Mesenchymal stem cell (in vitro differentiated cells and primary cell): ENCODE results near the gene GTPBP2.

ENCODE experiments used
- DNase-seq: peaks from one replicate; pipeline ENCODE4 v3.0.0-alpha.2; 2013
- H2AFZ ChIP-seq: one replicate; pipeline ENCODE4 v1.6.1; 2013; ENCODE audit warnings: low read depth, mild to moderate bottlenecking, control low read depth, inconsistent platforms, low read length, moderate library complexity
- H2AK5ac ChIP-seq: 2 replicates; pipeline ENCODE4 v1.6.1; 2013; ENCODE audit warnings: low read length, moderate library complexity, mild to moderate bottlenecking, inconsistent platforms; ENCODE audit not compliant: severe bottlenecking
- H2BK120ac ChIP-seq: one replicate; pipeline ENCODE4 v1.6.1; 2013; ENCODE audit warnings: low read depth, mild to moderate bottlenecking, inconsistent platforms, low read length, moderate library complexity
- H2BK12ac ChIP-seq, 2 experiments: one replicate each; pipeline ENCODE4 v1.6.1; 2013; ENCODE audit warnings: inconsistent platforms in 2 of 2, low read length in 2 of 2, mild to moderate bottlenecking in 2 of 2, moderate library complexity in 2 of 2, control low read depth in 1 of 2
- H2BK15ac ChIP-seq: one replicate; pipeline ENCODE4 v1.6.1; 2013; ENCODE audit warnings: mild to moderate bottlenecking, low read depth, inconsistent platforms; ENCODE audit not compliant: poor library complexity, severe bottlenecking
- H2BK5ac ChIP-seq: 2 replicates; pipeline ENCODE4 v1.6.1; 2013; ENCODE audit warnings: low read depth, mild to moderate bottlenecking, low read length, control low read depth, inconsistent platforms; ENCODE audit not compliant: poor library complexity, severe bottlenecking
- H3K14ac ChIP-seq, 2 experiments: one replicate each; pipeline ENCODE4 v1.6.1; 2013; ENCODE audit warnings: inconsistent platforms in 2 of 2, low read length in 2 of 2, control low read depth in 1 of 2, mild to moderate bottlenecking in 1 of 2, moderate library complexity in 1 of 2
- H3K18ac ChIP-seq, 2 experiments: one replicate each; pipeline ENCODE4 v1.6.1; 2013; ENCODE audit warnings: inconsistent platforms in 2 of 2, low read length in 2 of 2, control low read depth in 1 of 2, low read depth in 1 of 2, mild to moderate bottlenecking in 1 of 2
- H3K23ac ChIP-seq, 2 experiments: one replicate each; pipeline ENCODE4 v1.6.1; 2013; ENCODE audit warnings: inconsistent platforms in 2 of 2, low read length in 2 of 2, mild to moderate bottlenecking in 2 of 2, moderate library complexity in 2 of 2, control low read depth in 1 of 2
- H3K27ac ChIP-seq: 2 replicates; pipeline ENCODE4 v1.5.1; 2013; ENCODE audit warnings: mild to moderate bottlenecking, moderate library complexity, low read length, control low read depth, inconsistent platforms; ENCODE audit not compliant: poor library complexity, severe bottlenecking
- H3K27me3 ChIP-seq, 2 experiments: 2 replicates each; pipeline versions ENCODE4 v1.6.1 to v1.7.0; 2013; ENCODE audit warnings: low read length in 2 of 2, mild to moderate bottlenecking in 2 of 2, moderate library complexity in 2 of 2, control low read depth in 1 of 2, inconsistent platforms in 1 of 2; ENCODE audit not compliant: control insufficient read depth in 1 of 2, insufficient read depth in 1 of 2
- H3K36me3 ChIP-seq, 2 experiments: 2 replicates each; pipeline versions ENCODE4 v1.6.1 to v1.7.0; 2013; ENCODE audit warnings: low read length in 2 of 2, control low read depth in 1 of 2, inconsistent platforms in 1 of 2, low read depth in 1 of 2, mild to moderate bottlenecking in 1 of 2; ENCODE audit not compliant: insufficient read depth in 2 of 2, control insufficient read depth in 1 of 2
- H3K4ac ChIP-seq, 2 experiments: one replicate each; pipeline ENCODE4 v1.6.1; 2013; ENCODE audit warnings: inconsistent platforms in 2 of 2, low read length in 2 of 2, mild to moderate bottlenecking in 2 of 2, moderate library complexity in 2 of 2, control low read depth in 1 of 2, low read depth in 1 of 2
- H3K4me1 ChIP-seq: 2 replicates; pipeline ENCODE4 v1.6.1; 2013; ENCODE audit warnings: low read depth, low read length, control low read depth; ENCODE audit not compliant: control insufficient read depth, insufficient read depth
- H3K4me2 ChIP-seq: 2 replicates; pipeline ENCODE4 v1.6.1; 2013; ENCODE audit warnings: low read length, mild to moderate bottlenecking, inconsistent platforms; ENCODE audit not compliant: poor library complexity, severe bottlenecking
- H3K4me3 ChIP-seq, 2 experiments: 2 replicates each; pipeline versions ENCODE4 v1.5.1 to v1.7.0; 2013; ENCODE audit warnings: low read length in 2 of 2, mild to moderate bottlenecking in 2 of 2, control low read depth in 1 of 2, low read depth in 1 of 2; ENCODE audit not compliant: insufficient read depth in 1 of 2
- H3K79me1 ChIP-seq: replicated peaks from 2 replicates; pipeline ENCODE4 v1.6.1; 2013; ENCODE audit warnings: mild to moderate bottlenecking, control low read depth, low read length, inconsistent platforms; ENCODE audit not compliant: poor library complexity, severe bottlenecking
- H3K9ac ChIP-seq: 2 replicates; pipeline ENCODE4 v1.7.0; 2013; ENCODE audit warnings: mild to moderate bottlenecking, low read length, moderate library complexity
- H3K9me3 ChIP-seq: 2 replicates; pipeline ENCODE4 v1.7.0; 2013; ENCODE audit warnings: mild to moderate bottlenecking, low read length; ENCODE audit not compliant: control insufficient read depth
- H4K8ac ChIP-seq: one replicate; pipeline ENCODE4 v1.6.1; 2013; ENCODE audit warnings: inconsistent platforms, mild to moderate bottlenecking, low read length, moderate library complexity
- H4K91ac ChIP-seq: one replicate; pipeline ENCODE4 v1.6.1; 2013; ENCODE audit warnings: mild to moderate bottlenecking, low read length, inconsistent platforms
- WGBS: methylation state at CpG from one replicate; pipeline ENCODE4 v1.1.7; 2013; ENCODE audit warnings: mixed read lengths; 5-methylcytosine and 5-hydroxymethylcytosine counted together

The GTPBP2 gene

DNA sequence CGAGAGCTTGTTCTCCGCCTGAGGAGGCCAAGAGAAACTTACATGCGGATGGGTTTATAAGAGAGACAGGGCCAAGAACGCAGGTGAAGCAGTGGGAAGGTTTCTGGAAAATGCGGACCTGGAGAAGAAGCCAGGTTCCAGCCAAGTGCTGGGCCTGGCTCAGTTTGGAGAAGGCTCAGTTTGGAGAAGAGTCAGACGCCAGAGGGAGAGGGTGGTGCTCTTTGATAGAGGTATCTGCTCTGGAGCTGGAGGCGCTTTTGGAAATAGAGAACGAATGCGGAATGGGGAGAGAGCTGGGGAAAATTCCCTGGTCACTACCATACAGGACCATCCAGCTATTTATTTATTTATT lies 16.5 kb upstream of the GTPBP2 start:
- no peak overlapping the region for H3K23ac ChIP-seq
- WGBS: 13% methylated on average over 6 of the region's 9 CpGs

DNA sequence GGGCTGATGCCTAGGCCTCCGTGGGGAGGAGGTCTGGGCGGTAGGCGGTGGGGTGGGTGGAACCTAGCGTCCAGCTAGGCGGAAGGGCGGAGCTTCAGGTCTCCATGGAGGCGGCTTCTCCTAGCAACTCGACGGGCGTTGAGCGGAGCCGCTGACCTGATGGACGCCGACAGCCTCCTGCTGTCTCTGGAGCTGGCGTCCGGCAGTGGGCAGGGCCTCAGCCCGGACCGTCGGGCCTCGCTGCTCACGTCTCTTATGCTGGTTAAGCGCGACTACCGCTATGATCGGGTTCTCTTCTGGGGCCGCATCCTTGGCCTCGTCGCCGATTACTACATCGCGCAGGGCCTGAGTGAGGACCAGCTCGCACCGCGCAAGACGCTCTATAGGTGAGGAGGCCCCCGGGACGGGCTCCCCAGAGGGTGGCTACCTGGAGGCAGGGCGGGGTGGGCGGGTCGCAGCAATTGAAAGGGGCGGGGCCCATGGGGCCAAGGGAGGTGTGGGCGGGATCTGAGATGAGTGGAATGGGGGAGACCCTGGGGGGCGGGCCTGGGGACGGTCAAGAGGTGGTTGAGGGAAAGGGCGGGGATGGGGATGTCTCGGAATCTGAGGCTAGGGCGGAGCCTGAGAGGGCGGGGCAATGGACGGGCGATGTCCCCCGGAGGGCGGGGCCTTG lies 16.0 kb upstream of the GTPBP2 start, which contains the start of gene RSPH9:
Gene RSPH9, plus strand, starts transcription at position 97 of the 673 bp plus-strand sequence. Its CDS starts 63 bp downstream, at position 160.
- H2AFZ ChIP-seq: peak within 1 kb of the TSS; percentile 68

More for the DNA sequence above, 16.5 kb upstream of the GTPBP2 start:
- Histone ChIP-seq H3K9me3 (no peaks in the 10 kb centered on the region), H4K91ac (no peak overlapping the region), H3K4me1 (peaks cover 8% of the 10 kb centered on the region), H2BK12ac (no peak overlapping the region), H3K4me3 (peak overlapping the region in 1 of 2 experiments; percentile 78), H3K18ac (no peak overlapping the region), H3K4me2 (peak overlapping the region; percentile 56), H3K14ac (no peak overlapping the region), H3K4ac (no peak overlapping the region), H2AK5ac (no peak overlapping the region), H3K27ac (no peak overlapping the region), H3K9ac (peak overlapping the region; percentile 64), H4K8ac (no peak overlapping the region), H3K79me1 (peaks cover 7% of the 10 kb centered on the region), H2BK120ac (no peak overlapping the region), H3K27me3 (no peaks in the 10 kb centered on the region), H3K36me3 (peaks cover 18 to 21% of the 10 kb centered on the region in 2 experiments), H2BK5ac (no peak overlapping the region), H2BK15ac (no peak overlapping the region), H2AFZ (no peak overlapping the region)
- no peak for DNase-seq

DNA sequence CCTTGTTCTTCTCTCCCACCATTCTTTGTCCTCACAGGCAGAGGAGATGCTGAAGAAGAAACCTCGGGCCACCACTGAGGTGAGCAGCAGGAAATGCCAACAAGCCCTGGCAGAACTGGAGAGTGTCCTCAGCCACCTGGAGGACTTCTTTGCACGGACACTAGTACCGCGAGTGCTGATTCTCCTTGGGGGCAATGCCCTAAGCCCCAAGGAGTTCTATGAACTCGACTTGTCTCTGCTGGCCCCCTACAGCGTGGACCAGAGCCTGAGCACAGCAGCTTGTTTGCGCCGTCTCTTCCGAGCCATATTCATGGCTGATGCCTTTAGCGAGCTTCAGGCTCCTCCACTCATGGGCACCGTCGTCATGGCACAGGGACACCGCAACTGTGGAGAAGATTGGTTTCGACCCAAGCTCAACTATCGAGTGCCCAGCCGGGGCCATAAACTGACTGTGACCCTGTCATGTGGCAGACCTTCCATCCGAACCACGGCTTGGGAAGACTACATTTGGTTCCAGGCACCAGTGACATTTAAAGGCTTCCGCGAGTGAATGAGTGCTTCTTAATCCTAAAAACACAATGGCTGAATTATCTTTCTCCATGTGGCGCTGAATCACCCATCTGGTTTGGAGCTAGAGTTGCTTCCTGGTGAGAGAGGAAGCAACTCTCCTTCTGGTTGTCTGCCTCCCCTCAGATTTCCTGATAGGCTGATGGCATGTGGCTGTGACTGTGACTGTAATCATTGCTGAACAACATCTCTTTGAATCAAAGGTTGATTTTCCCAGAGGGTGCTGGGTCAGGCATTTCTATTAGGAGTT lies 11.1 kb upstream of the GTPBP2 start:
- no peak overlapping the region for H3K9ac ChIP-seq
- no peak overlapping the region for H3K27ac ChIP-seq
- H2BK12ac ChIP-seq: no peak overlapping the region
- H3K4me1 ChIP-seq: peaks cover 18% of the 10 kb centered on the region
- 97% methylated on average over 21 of the region's 21 CpGs for WGBS
- no peak overlapping the region for H3K18ac ChIP-seq
- H2AFZ ChIP-seq: no peak overlapping the region
- no peaks in the 10 kb centered on the region for H3K27me3 ChIP-seq
- no peak overlapping the region for H3K4me2 ChIP-seq
- no peaks in the 10 kb centered on the region for H3K9me3 ChIP-seq
- no peak overlapping the region for H3K23ac ChIP-seq
- H3K4ac ChIP-seq: no peak overlapping the region
- no peak overlapping the region for H3K4me3 ChIP-seq
- H3K36me3 ChIP-seq: peaks cover 39 to 50% of the 10 kb centered on the region in 2 experiments
- no peak overlapping the region for H2BK120ac ChIP-seq
- no peak for DNase-seq
- no peak overlapping the region for H2AK5ac ChIP-seq
- H4K8ac ChIP-seq: no peak overlapping the region
- H4K91ac ChIP-seq: no peak overlapping the region
- no peak overlapping the region for H3K14ac ChIP-seq
- H3K79me1 ChIP-seq: peaks cover 20% of the 10 kb centered on the region
- no peak overlapping the region for H2BK5ac ChIP-seq
- no peak overlapping the region for H2BK15ac ChIP-seq

More for the DNA sequence above, 16.0 kb upstream of the GTPBP2 start, which contains the start of gene RSPH9:
- 2% methylated on average over 52 of the region's 52 CpGs for WGBS
- Histone ChIP-seq H3K79me1 (peaks cover 11% of the 10 kb centered on the region), H3K27ac (no peak within 1 kb of the TSS), H3K9ac (peak within 1 kb of the TSS; percentile 64), H3K4me1 (peaks cover 8% of the 10 kb centered on the region), H3K4ac (no peak within 1 kb of the TSS), H4K91ac (no peak within 1 kb of the TSS), H3K14ac (peak within 1 kb of the TSS in 1 of 2 experiments; percentile 35), H2BK15ac (no peak within 1 kb of the TSS), H2AK5ac (no peak within 1 kb of the TSS), H3K4me2 (peak within 1 kb of the TSS; percentile 56), H3K4me3 (peak within 1 kb of the TSS; percentile 58 to 78), H2BK120ac (no peak within 1 kb of the TSS), H2BK12ac (peak within 1 kb of the TSS in 1 of 2 experiments; percentile 67), H3K27me3 (no peaks in the 10 kb centered on the region), H3K36me3 (peaks cover 23 to 26% of the 10 kb centered on the region in 2 experiments), H3K18ac (peak within 1 kb of the TSS in 1 of 2 experiments; percentile 6), H3K9me3 (no peaks in the 10 kb centered on the region), H4K8ac (peak within 1 kb of the TSS; percentile 72), H2BK5ac (no peak within 1 kb of the TSS), H3K23ac (no peak within 1 kb of the TSS)
- peak; percentile 85 for DNase-seq

DNA sequence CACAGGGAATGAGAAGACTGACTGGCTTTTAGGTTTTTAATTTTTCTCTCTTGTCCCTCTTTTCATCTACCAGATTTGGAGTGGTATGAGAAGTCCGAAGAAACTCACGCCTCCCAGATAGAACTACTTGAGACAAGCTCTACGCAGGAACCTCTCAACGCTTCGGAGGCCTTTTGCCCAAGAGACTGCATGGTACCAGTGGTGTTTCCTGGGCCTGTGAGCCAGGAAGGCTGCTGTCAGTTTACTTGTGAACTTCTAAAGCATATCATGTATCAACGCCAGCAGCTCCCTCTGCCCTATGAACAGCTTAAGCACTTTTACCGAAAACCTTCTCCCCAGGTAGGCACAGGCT lies 7.2 kb upstream of the GTPBP2 start:
- Histone ChIP-seq H2AFZ (no peak overlapping the region), H3K4ac (no peak overlapping the region), H4K91ac (no peak overlapping the region), H2BK5ac (no peak overlapping the region), H4K8ac (no peak overlapping the region), H2BK15ac (no peak overlapping the region), H3K36me3 (peaks cover 25 to 36% of the 10 kb centered on the region in 2 experiments), H3K79me1 (peaks cover 14% of the 10 kb centered on the region), H3K4me2 (peak overlapping the region; percentile 52), H3K23ac (no peak overlapping the region), H2BK12ac (no peak overlapping the region), H2BK120ac (no peak overlapping the region), H3K4me3 (peak overlapping the region; percentile 82 to 92), H3K27ac (peak overlapping the region; percentile 0), H3K14ac (no peak overlapping the region), H3K27me3 (no peaks in the 10 kb centered on the region), H3K18ac (no peak overlapping the region), H2AK5ac (peak overlapping the region; percentile 36), H3K9ac (peak overlapping the region; percentile 96), H3K4me1 (peaks cover 13% of the 10 kb centered on the region), H3K9me3 (no peaks in the 10 kb centered on the region)
- 71% methylated on average over 7 of the region's 7 CpGs for WGBS
- DNase-seq: peak; percentile 21
